SK-N-SH (cell line): Measurements from ENCODE around the gene GASK1A. TPM values are rescaled to one million over a fixed set of nuclear protein-coding genes. Genes with fewer than 3 reads are reported as not detected.

ENCODE experiments used
- CTCF ChIA-PET: fragments of 300-600, 350-600 bp; formaldehyde crosslinking; extraction: SDS; loops from one replicate; lab custom pipeline; 2021; lab: Yijun Ruan, JAX
- POLR2A ChIA-PET: fragments of 350-600 bp; sonication (Branson Sonifier 250); formaldehyde crosslinking; extraction: SDS; loops from one replicate; lab custom pipeline; 2020; ENCODE audit warnings: antibody characterized with exemption, inconsistent platforms; lab: Yijun Ruan, JAX
- DNase-seq: peaks from one replicate; pipeline ENCODE4 v3.0.0; 2012
- H2AFZ ChIP-seq: fragments of 200-600 bp; sonication (generic); 2 replicates; pipeline ENCODE4 v1.8.1; 2016; ENCODE audit warnings: antibody characterized with exemption, mild to moderate bottlenecking, low read depth
- H3F3A ChIP-seq: fragments of 200-600 bp; sonication (generic); replicated peaks from 2 replicates; pipeline ENCODE3; 2016; ENCODE audit warnings: antibody characterized with exemption, mild to moderate bottlenecking; ENCODE audit not compliant: insufficient read depth
- H3K27ac ChIP-seq, 2 experiments: fragments of 200-500 bp in 1 of 2; fragments of 200-600 bp in 1 of 2; sonication (Bioruptor generic) in 1 of 2; sonication (generic), shearing (Covaris generic) in 1 of 2; 2 replicates each; pipeline versions ENCODE4 v1.5.1 to v1.6.1; 2014 to 2016; ENCODE audit warnings: low read depth in 2 of 2, inconsistent platforms in 1 of 2, low read length in 1 of 2, mild to moderate bottlenecking in 1 of 2, mixed read lengths in 1 of 2
- H3K27me3 ChIP-seq: fragments of 200-600 bp; sonication (generic), shearing (Covaris generic); 2 replicates; pipeline ENCODE4 v1.6.1; 2016; ENCODE audit warnings: mixed run types; ENCODE audit not compliant: insufficient read depth
- H3K36me3 ChIP-seq, 2 experiments: fragments of 200-500 bp in 1 of 2; fragments of 200-600 bp in 1 of 2; sonication (Bioruptor generic) in 1 of 2; sonication (generic) in 1 of 2; replicated peaks in 1 of 2; 2 replicates each; pipeline versions ENCODE3 to v1.5.1; 2014 to 2016; ENCODE audit warnings: low read length in 1 of 2, mild to moderate bottlenecking in 1 of 2; ENCODE audit not compliant: insufficient read depth in 2 of 2, control insufficient read depth in 1 of 2
- H3K4me1 ChIP-seq, 2 experiments: fragments of 200-500 bp in 1 of 2; fragments of 200-600 bp in 1 of 2; sonication (Bioruptor generic) in 1 of 2; sonication (generic), shearing (Covaris generic) in 1 of 2; 2 replicates each; pipeline versions ENCODE4 v1.5.1 to v1.6.1; 2014 to 2016; ENCODE audit warnings: low read depth in 1 of 2, low read length in 1 of 2, mixed run types in 1 of 2; ENCODE audit not compliant: insufficient read depth in 2 of 2, control insufficient read depth in 1 of 2
- H3K4me2 ChIP-seq: fragments of 200-600 bp; sonication (generic), shearing (Covaris generic); 2 replicates; pipeline ENCODE4 v1.6.1; 2017; ENCODE audit warnings: mixed run types
- H3K4me3 ChIP-seq, 2 experiments: fragments of 200-500 bp in 1 of 2; fragments of 200-600 bp in 1 of 2; sonication (Bioruptor generic) in 1 of 2; sonication (generic), shearing (Covaris generic) in 1 of 2; 2 replicates each; pipeline versions ENCODE4 v1.5.1 to v1.8.1; 2014 to 2016; ENCODE audit warnings: low read depth in 2 of 2, inconsistent platforms in 1 of 2, low read length in 1 of 2, mild to moderate bottlenecking in 1 of 2, mixed read lengths in 1 of 2, moderate library complexity in 1 of 2
- H3K79me2 ChIP-seq: fragments of 200-600 bp; sonication (generic); 2 replicates; pipeline ENCODE4 v1.8.1; 2017; ENCODE audit warnings: mild to moderate bottlenecking; ENCODE audit not compliant: insufficient read depth
- H3K9ac ChIP-seq: fragments of 200-600 bp; sonication (generic); 2 replicates; pipeline ENCODE4 v1.6.1; 2017; ENCODE audit warnings: mixed run types
- H3K9me2 ChIP-seq: fragments of 200-600 bp; sonication (generic); 2 replicates; pipeline ENCODE4 v1.6.1; 2017; ENCODE audit warnings: mixed run types
- H3K9me3 ChIP-seq: fragments of 200-600 bp; sonication (generic); 2 replicates; pipeline ENCODE4 v1.6.1; 2017; ENCODE audit warnings: mixed run types, mild to moderate bottlenecking, moderate library complexity
- H4K20me1 ChIP-seq: fragments of 200-600 bp; sonication (generic); 2 replicates; pipeline ENCODE4 v1.6.1; 2017; ENCODE audit warnings: mild to moderate bottlenecking, mixed run types; ENCODE audit not compliant: insufficient read depth
- CHD2 ChIP-seq: fragments of 150-350 bp; IDR thresholded peaks from 2 replicates; pipeline ENCODE4 v1.6.1; 2018; ENCODE audit warnings: low read length; ENCODE audit not compliant: partially characterized antibody
- CTCF ChIP-seq: fragments of 200-600 bp; sonication (generic); IDR thresholded peaks from 2 replicates; pipeline ENCODE4 v1.6.1; 2017; ENCODE audit warnings: antibody characterized with exemption, mild to moderate bottlenecking, moderate library complexity
- EP300 ChIP-seq, 2 experiments: IDR thresholded peaks; 2 replicates each; pipeline versions ENCODE4 v1.4.0 to v1.6.1; 2012; ENCODE audit warnings: borderline replicate concordance in 1 of 2, low read depth in 1 of 2, low read length in 1 of 2
- GABPA ChIP-seq: IDR thresholded peaks from 2 replicates; pipeline ENCODE4 v1.4.0; 2012; ENCODE audit warnings: low read depth, mild to moderate bottlenecking
- GATA2 ChIP-seq: sonication (generic); formaldehyde crosslinking; IDR thresholded peaks from 2 replicates; pipeline ENCODE4 v1.5.0; 2020; ENCODE audit warnings: mild to moderate bottlenecking, missing genetic modification reagents
- IRF3 ChIP-seq: fragments of 150-350 bp; IDR thresholded peaks from 2 replicates; pipeline ENCODE4 v1.6.1; 2016; ENCODE audit warnings: mild to moderate bottlenecking, low read depth, low read length
- PBX3 ChIP-seq: IDR thresholded peaks from 2 replicates; pipeline ENCODE4; 2012
- POLR2AphosphoS5 ChIP-seq: IDR thresholded peaks from 2 replicates; pipeline ENCODE4 v1.6.1; 2012; ENCODE audit warnings: low read depth, low read length
- SIN3A ChIP-seq: IDR thresholded peaks from 2 replicates; pipeline ENCODE4 v1.6.1; 2012; ENCODE audit warnings: low read depth, mild to moderate bottlenecking, low read length, moderate library complexity, borderline replicate concordance
- TEAD4 ChIP-seq: IDR thresholded peaks from 2 replicates; pipeline ENCODE4 v1.4.0; 2012; ENCODE audit warnings: mild to moderate bottlenecking, borderline replicate concordance; ENCODE audit not compliant: insufficient read depth
- USF2 ChIP-seq: fragments of 150-350 bp; IDR thresholded peaks from 2 replicates; pipeline ENCODE4 v1.6.1; 2017; ENCODE audit warnings: antibody characterized with exemption, low read length, low read depth, borderline replicate concordance
- ZBTB33 ChIP-seq: IDR thresholded peaks from 2 replicates; pipeline ENCODE4 v1.4.0; 2012; ENCODE audit warnings: low read depth, borderline replicate concordance
- WGBS: methylation state at CpG from one replicate; pipeline ENCODE4 v1.1.6; 2017; ENCODE audit warnings: low lambda C conversion rate; 5-methylcytosine and 5-hydroxymethylcytosine counted together
- polyA plus RNA-seq, 3 experiments: library from polyadenylated mRNA; depleted of rRNA; stranded (reverse); fragments of >200 nt; gene quantifications; 2 replicates each; pipeline ENCODE4 v1.2.3, GENCODE V29; 2012

Gene GASK1A
- polyA plus RNA-seq, 1 of the 3 experiments (the other 2 are of a cell fraction) = not detected

GRCh38 chr3:43031889-43032545, 52.9 kb downstream of the GASK1A start:
- POLR2A ChIA-PET = no interaction called here
- Histone ChIP-seq H3K9ac (no peak overlapping the region), H3K4me3 (no peak overlapping the region), H3K4me2 (no peak overlapping the region), H2AFZ (no peak overlapping the region), H3K9me3 (no peaks in the 10 kb centered on the region), H3K9me2 (no peaks in the 10 kb centered on the region), H3K79me2 (no peaks in the 10 kb centered on the region), H3K27me3 (no peaks in the 10 kb centered on the region), H3K27ac (no peak overlapping the region), H3K36me3 (no peaks in the 10 kb centered on the region), H4K20me1 (no peaks in the 10 kb centered on the region), H3K4me1 (no peaks in the 10 kb centered on the region; a peak in 1 of 4 replicates), H3F3A (no peaks in the 10 kb centered on the region)
- WGBS = 76% methylated on average over 12 of the region's 16 CpGs
- no peak for TF ChIP-seq GATA2
- TF ChIP-seq USF2 = no peak
- TF ChIP-seq CHD2 = no peak
- TF ChIP-seq TEAD4 = no peak
- no peak for TF ChIP-seq SIN3A
- no peak for TF ChIP-seq ZBTB33
- TF ChIP-seq IRF3 = no peak
- DNase-seq = no peak
- CTCF ChIA-PET = interaction anchor here (0.9 kb wide), 1 partner anchor 71 kb away, joined by 3 read pairs; no protein-coding TSS in a partner anchor

- no peak overlapping the region for H2AFZ ChIP-seq
- H3K27me3 ChIP-seq = no peaks in the 10 kb centered on the region
- no peak for DNase-seq
- no peaks in the 10 kb centered on the region for H3F3A ChIP-seq
- H3K9me3 ChIP-seq = no peaks in the 10 kb centered on the region
- H3K4me3 ChIP-seq = no peak overlapping the region
- H3K9ac ChIP-seq = no peak overlapping the region
- ChIA-PET POLR2A (no interaction called here), CTCF (no interaction called here)
- no peaks in the 10 kb centered on the region for H3K79me2 ChIP-seq
- H3K36me3 ChIP-seq = no peaks in the 10 kb centered on the region
- no peak overlapping the region for H3K4me2 ChIP-seq
- H3K9me2 ChIP-seq = no peaks in the 10 kb centered on the region
- WGBS = 66% methylated on average over 7 of the region's 23 CpGs
- no peak overlapping the region for H3K27ac ChIP-seq
- no peaks in the 10 kb centered on the region; a peak in 1 of 4 replicates for H3K4me1 ChIP-seq
- no peaks in the 10 kb centered on the region for H4K20me1 ChIP-seq
- TF ChIP-seq ZBTB33 = no peak
- no peak for TF ChIP-seq EP300 (IDR thresholded peaks at IDR 0.05; ENCODE audit: borderline replicate concordance in 1 of 2, low read depth in 1 of 2, low read length in 1 of 2)
- TF ChIP-seq PBX3 = no peak
- TF ChIP-seq POLR2AphosphoS5 = no peak
- no peak for TF ChIP-seq CTCF
- no peak for TF ChIP-seq SIN3A
- TF ChIP-seq GABPA = no peak
Observed at GRCh38 chr3:43032646-43033628, 53.8 kb downstream of the GASK1A start.
